ENCODE measurements around the gene SNCAIP.

The SNCAIP gene

GRCh38 chr5:122507045-122507444 is 195.0 kb downstream of the SNCAIP start:
- no peak for DNase-seq (ENCODE audit: low spot score)

GRCh38 chr5:122507581-122507980 is 195.5 kb downstream of the SNCAIP start:
- DNase-seq (ENCODE audit: low spot score) = no peak

- DNase-seq (ENCODE audit: low spot score) = no peak
Observed at GRCh38 chr5:122508623-122509022, 196.6 kb downstream of the SNCAIP start.
